Endothelial cell of umbilical vein (primary cell): Measurements from ENCODE around the gene MIB2. TPM values are rescaled to one million over a fixed set of nuclear protein-coding genes. Genes with fewer than 3 reads are reported as not detected.

Experiments
- BruUV-seq: library from RNA; stranded (reverse); fragments of 400-500 nt; replicated peaks from 2 replicates; lab custom pipeline; 2021; lab: Mats Ljungman, UMichigan
- CTCF ChIA-PET: fragments of 300-600, 350-600 bp; sonication (Branson Sonifier 250); formaldehyde crosslinking; loops from one replicate; lab custom pipeline; 2021; ENCODE audit warnings: antibody characterized with exemption, inconsistent platforms; lab: Charles Lee
- POLR2A ChIA-PET: fragments of 300-600, 350-600 bp; sonication (Branson Sonifier 250); formaldehyde crosslinking; loops from one replicate; lab custom pipeline; 2021; ENCODE audit warnings: antibody characterized with exemption, inconsistent platforms; lab: Charles Lee
- DNase-seq: peaks from one replicate; pipeline ENCODE4 v3.0.0-alpha.2; 2011; ENCODE audit warnings: low read depth, low spot score
- FAIRE-seq: peaks from 2 replicates; lab custom pipeline; 2011; peaks lifted over from hg19 to GRCh38; lab: Jason Lieb, UNC
- H2AFZ ChIP-seq: 2 replicates; pipeline ENCODE4 v1.6.0; 2012; ENCODE audit warnings: low read depth, low read length, control low read depth, inconsistent platforms
- H3K27ac ChIP-seq: 2 replicates; pipeline ENCODE4 v1.5.1; 2011; ENCODE audit warnings: low read depth, mild to moderate bottlenecking, control low read depth, low read length, moderate library complexity; ENCODE audit not compliant: insufficient read depth
- H3K27me3 ChIP-seq, 2 experiments: 2 replicates each; pipeline versions ENCODE4 v1.6.0 to v1.6.1; 2011; ENCODE audit warnings: low read length in 2 of 2, mixed read lengths in 1 of 2; ENCODE audit not compliant: control insufficient read depth in 2 of 2, insufficient read depth in 2 of 2
- H3K36me3 ChIP-seq, 2 experiments: 2 replicates in 1 of 2; 3 replicates in 1 of 2; pipeline ENCODE4 v1.5.1; 2011; ENCODE audit warnings: low read length in 2 of 2, mild to moderate bottlenecking in 1 of 2, moderate library complexity in 1 of 2; ENCODE audit not compliant: control insufficient read depth in 2 of 2, insufficient read depth in 2 of 2; ENCODE audit errors: extremely low read depth in 1 of 2
- H3K4me1 ChIP-seq: 3 replicates; pipeline ENCODE4 v1.5.1; 2011; ENCODE audit warnings: mild to moderate bottlenecking, low read length; ENCODE audit not compliant: control insufficient read depth, insufficient read depth; ENCODE audit errors: extremely low read depth
- H3K4me2 ChIP-seq: 2 replicates; pipeline ENCODE4 v1.6.1; 2011; ENCODE audit warnings: low read length, control low read depth, mixed read lengths; ENCODE audit not compliant: insufficient read depth
- H3K4me3 ChIP-seq, 3 experiments: fragments of 200-600 bp in 1 of 3; sonication (generic), shearing (Covaris generic) in 1 of 3; replicated peaks in 1 of 3; 2 replicates each; pipeline ENCODE4 v1.5.1; 2011 to 2016; ENCODE audit warnings: control low read depth in 3 of 3, low read length in 3 of 3, mild to moderate bottlenecking in 2 of 3, inconsistent platforms in 1 of 3, low read depth in 1 of 3, moderate library complexity in 1 of 3; ENCODE audit not compliant: insufficient read depth in 1 of 3
- H3K79me2 ChIP-seq: 2 replicates; pipeline ENCODE4 v1.6.0; 2012; ENCODE audit warnings: low read length, inconsistent platforms; ENCODE audit not compliant: control insufficient read depth, insufficient read depth
- H3K9ac ChIP-seq: replicated peaks from 2 replicates; pipeline ENCODE3; 2011; ENCODE audit warnings: low read length, control low read depth; ENCODE audit not compliant: insufficient read depth; ENCODE audit errors: extremely low read depth
- H3K9me1 ChIP-seq: replicated peaks from 3 replicates; pipeline ENCODE4 v1.6.0; 2011; ENCODE audit warnings: mild to moderate bottlenecking, low read length; ENCODE audit not compliant: control insufficient read depth, insufficient read depth; ENCODE audit errors: extremely low read depth
- H3K9me3 ChIP-seq: replicated peaks from 2 replicates; pipeline ENCODE4 v1.5.1; 2012; ENCODE audit warnings: low read length, inconsistent platforms; ENCODE audit not compliant: control insufficient read depth, insufficient read depth
- H4K20me1 ChIP-seq: replicated peaks from 2 replicates; pipeline ENCODE3; 2011; ENCODE audit warnings: mild to moderate bottlenecking, low read length; ENCODE audit not compliant: control insufficient read depth, insufficient read depth; ENCODE audit errors: extremely low read depth
- CTCF ChIP-seq, 2 donors: IDR thresholded peaks; 1 replicate in 1 of 2; 2 replicates in 1 of 2; pipeline ENCODE4 v1.5.1; 2011; ENCODE audit warnings: low read length in 2 of 2, mild to moderate bottlenecking in 2 of 2, moderate library complexity in 2 of 2, control low read depth in 1 of 2, inconsistent platforms in 1 of 2, low read depth in 1 of 2; ENCODE audit not compliant: insufficient read depth in 1 of 2; ENCODE audit errors: extremely low read depth in 1 of 2
- EZH2 ChIP-seq: IDR thresholded peaks from 2 replicates; pipeline ENCODE4 v1.6.1; 2012; ENCODE audit warnings: borderline replicate concordance, low read depth, mild to moderate bottlenecking, moderate library complexity, low read length, inconsistent platforms; ENCODE audit not compliant: severe bottlenecking
- FOS ChIP-seq: IDR thresholded peaks from 2 replicates; pipeline ENCODE4 v1.6.1; 2011; ENCODE audit warnings: mild to moderate bottlenecking, low read length, moderate library complexity, borderline replicate concordance; ENCODE audit not compliant: insufficient read depth
- GATA2 ChIP-seq: IDR thresholded peaks from 2 replicates; pipeline ENCODE4 v1.7.0; 2011; ENCODE audit warnings: low read depth, mild to moderate bottlenecking, moderate library complexity, mixed read lengths, low read length; ENCODE audit not compliant: insufficient read length, insufficient read depth
- JUN ChIP-seq: IDR thresholded peaks from 2 replicates; pipeline ENCODE4 v1.6.1; 2011; ENCODE audit warnings: borderline replicate concordance, low read depth; ENCODE audit not compliant: insufficient read length, insufficient read depth
- MAX ChIP-seq: IDR thresholded peaks from 2 replicates; pipeline ENCODE4 v1.6.1; 2011; ENCODE audit not compliant: insufficient read depth, insufficient read length
- MYC ChIP-seq: IDR thresholded peaks from one replicate; pipeline ENCODE4 v1.6.1; 2011; ENCODE audit warnings: mild to moderate bottlenecking, low read depth, low read length
- POLR2A ChIP-seq: IDR thresholded peaks from 2 replicates; pipeline ENCODE4 v1.6.1; 2012; ENCODE audit warnings: low read depth, mild to moderate bottlenecking, control low read depth, low read length
- POLR2AphosphoS5 ChIP-seq: IDR thresholded peaks from 2 replicates; pipeline ENCODE4 v1.6.1; 2012; ENCODE audit warnings: low read depth, mild to moderate bottlenecking, control low read depth, low read length, moderate library complexity; ENCODE audit not compliant: insufficient read depth
- dilution Hi-C: fragments of 300-500 bp; cut with MboI; formaldehyde crosslinking; loops from one replicate; pipeline ENCODE4 v1.15.0; 2019; ENCODE audit warnings: low sequenced_read_pairs; ENCODE audit not compliant: extremely low pct_ligation_motif_present
- intact Hi-C: fragments of 100-400 bp; cut with micrococcal nuclease; formaldehyde crosslinking; loops from one replicate; pipeline ENCODE4 v1.10.0; 2022
- polyA plus RNA-seq, 4 experiments: library from polyadenylated mRNA; depleted of rRNA in 3 of 4; stranded (reverse) in 3 of 4; unstranded in 1 of 4; fragments of >200 nt; gene quantifications; 2 replicates each; pipeline versions ENCODE4 v1.2.1 to v1.2.3, GENCODE V29; 2011 to 2012; ENCODE audit warnings: missing spikeins in 1 of 4
- total RNA-seq: library from RNA; stranded (reverse); gene quantifications from 2 replicates; pipeline ENCODE4 v1.2.3, GENCODE V29; 2021

MIB2 gene
- total and polyA plus RNA-seq, 2 donors (not counting 3 experiments of a cell fraction or from before 2014, with no cell fraction given), result 25.9 to 45.0 TPM

GRCh38 chr1:1671365-1672119, 56.2 kb downstream of the MIB2 start:
- H3K27ac ChIP-seq, result no peak overlapping the region
- no peaks in the 10 kb centered on the region for H3K4me1 ChIP-seq
- no peaks in the 10 kb centered on the region for H3K79me2 ChIP-seq
- FAIRE-seq (no peak), DNase-seq (no peak)
- H4K20me1 ChIP-seq, result no peaks in the 10 kb centered on the region
- TF ChIP-seq MYC (no peak), POLR2AphosphoS5 (no peak), EZH2 (no peak), JUN (no peak), FOS (no peak), POLR2A (no peak), MAX (no peak), GATA2 (no peak), CTCF (IDR thresholded peaks at IDR 0.05; ENCODE audit: extremely low read depth in 1 of 2, insufficient read depth in 1 of 2, low read depth in 1 of 2, low read length in 2 of 2) (no peak)
- dilution Hi-C loops, result no loop called here
- BruUV-seq, result no TSS peak
- no peaks in the 10 kb centered on the region for H3K9me1 ChIP-seq
- no peak overlapping the region for H3K4me2 ChIP-seq
- intact Hi-C loops, result no loop called here
- H3K36me3 ChIP-seq, result peaks cover 0 to 20% of the 10 kb centered on the region in 2 experiments
- H2AFZ ChIP-seq, result no peak overlapping the region
- H3K27me3 ChIP-seq, result no peaks in the 10 kb centered on the region
- H3K4me3 ChIP-seq, result no peak overlapping the region
- ChIA-PET POLR2A (no interaction called here), CTCF (no interaction called here)
- H3K9ac ChIP-seq, result no peak overlapping the region
- no peaks in the 10 kb centered on the region for H3K9me3 ChIP-seq
